HG02798 (cell line): ENCODE data around the gene GNG14.
A peak's percentile ranks its signal among the peaks of the same experiment; 100 is the strongest.
"Not testable (repeated sequence)": the region's sequence is repeated elsewhere in the genome, so short reads cannot be mapped to it uniquely, and the experiment has no call there.

ENCODE experiments used
- ATAC-seq: cut with Tn5 transposase; IDR thresholded peaks from one replicate; pipeline ENCODE4 v1.9.1; 2021; ENCODE audit warnings: mild to moderate bottlenecking; ENCODE audit not compliant: unreplicated experiment, poor library complexity

Gene GNG14

DNA sequence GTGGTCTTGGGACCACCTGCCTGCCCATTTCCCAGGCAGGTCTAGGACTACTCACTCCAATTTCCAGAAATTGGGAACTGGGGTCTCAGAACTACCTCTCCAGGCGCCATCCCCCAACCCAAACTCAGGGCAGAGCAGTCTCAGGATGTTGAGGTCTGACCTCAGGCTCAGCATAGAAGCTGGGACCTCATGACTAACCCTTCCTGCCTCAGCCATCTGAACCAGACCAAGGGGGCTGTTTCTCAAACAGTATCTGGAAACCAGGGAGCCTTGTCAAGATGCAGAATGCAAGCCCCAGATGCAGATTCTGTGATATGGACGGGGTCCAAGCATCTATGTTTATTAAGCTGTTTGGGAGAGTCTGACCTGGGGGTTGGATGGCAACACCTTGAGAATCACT lies 7.3 kb downstream of the GNG14 start:
- ATAC-seq = no peak

- ATAC-seq = no peak
Measured at GRCh38 chr19:12695514-12695913, 7.7 kb downstream of the GNG14 start.

GRCh38 chr19:12695997-12696365 lies 8.2 kb downstream of the GNG14 start:
- ATAC-seq = no peak

DNA sequence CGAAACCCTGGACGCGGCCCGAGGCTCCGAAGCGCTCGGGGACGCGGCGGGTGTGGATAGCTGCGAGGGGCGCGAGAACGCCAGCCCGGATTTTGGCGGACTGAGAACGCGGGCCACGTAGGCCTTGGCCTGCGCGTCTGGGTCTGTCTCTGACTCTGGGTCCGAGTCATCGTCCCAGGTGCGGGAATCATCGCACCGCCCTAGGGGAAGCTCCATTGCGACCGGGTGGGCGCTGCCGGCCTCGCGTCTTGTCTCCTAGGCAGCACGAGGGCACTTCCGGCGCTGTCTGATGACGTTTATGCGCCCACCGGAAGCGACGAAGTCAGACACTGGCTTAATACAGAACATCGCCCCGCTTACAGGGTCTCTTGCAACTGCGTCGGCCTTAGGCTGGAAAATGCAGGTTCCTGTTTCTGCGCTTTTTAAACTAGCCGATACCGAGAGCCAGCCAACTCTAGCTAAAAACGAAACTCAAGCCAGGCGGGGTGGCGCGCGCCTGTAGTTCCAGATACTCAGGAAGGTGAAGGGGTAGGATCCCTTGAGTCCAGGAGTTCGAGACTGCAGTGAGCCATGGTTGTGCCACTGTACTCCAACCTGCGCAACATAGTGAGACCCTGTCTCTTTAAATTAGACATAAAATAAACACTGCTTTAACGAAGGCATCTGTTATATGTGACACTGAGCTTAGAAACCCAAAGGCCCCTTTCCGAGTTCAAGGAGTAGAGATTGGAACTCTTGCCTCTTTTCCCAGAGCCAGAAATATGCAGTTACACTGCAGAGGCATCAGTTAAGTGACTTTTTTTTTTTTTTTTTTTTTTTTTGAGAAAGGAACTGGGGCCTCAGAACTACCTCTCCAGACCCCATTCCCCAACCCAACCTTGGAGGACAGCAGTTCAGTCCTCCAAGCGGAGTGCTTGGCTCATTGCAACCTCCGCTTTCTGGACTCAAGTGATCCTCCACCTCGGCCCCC lies 8.9 kb downstream of the GNG14 start, which contains the start of gene FBXW9:
TSS of gene FBXW9 (minus strand) at position 266 of the 970 bp plus-strand sequence. CDS start at position 216, 50 bp downstream.
- ATAC-seq = peak; percentile 79

- ATAC-seq = not testable (repeated sequence)
Measured at GRCh38 chr19:12697425-12697824, 9.6 kb downstream of the GNG14 start.

DNA sequence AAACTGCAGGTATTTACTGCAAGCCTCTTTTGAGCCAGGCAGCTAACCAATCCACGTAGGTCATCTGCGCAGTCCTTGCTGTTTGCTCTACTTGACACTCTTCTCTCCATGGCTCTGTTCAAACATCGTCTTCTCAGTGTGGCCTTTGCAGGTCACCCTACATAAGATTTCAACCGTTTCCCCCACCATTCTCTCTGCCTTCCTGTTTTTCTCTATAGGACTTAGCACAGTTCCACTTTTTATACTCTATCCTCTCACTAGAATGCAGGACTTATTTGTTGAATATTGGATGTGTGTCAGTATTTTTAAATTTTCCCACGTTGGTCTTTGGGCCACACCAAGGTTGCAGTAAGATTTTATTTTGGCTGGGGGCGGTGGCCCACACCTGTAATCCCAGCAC lies 10.3 kb downstream of the GNG14 start:
- ATAC-seq = no peak

DNA sequence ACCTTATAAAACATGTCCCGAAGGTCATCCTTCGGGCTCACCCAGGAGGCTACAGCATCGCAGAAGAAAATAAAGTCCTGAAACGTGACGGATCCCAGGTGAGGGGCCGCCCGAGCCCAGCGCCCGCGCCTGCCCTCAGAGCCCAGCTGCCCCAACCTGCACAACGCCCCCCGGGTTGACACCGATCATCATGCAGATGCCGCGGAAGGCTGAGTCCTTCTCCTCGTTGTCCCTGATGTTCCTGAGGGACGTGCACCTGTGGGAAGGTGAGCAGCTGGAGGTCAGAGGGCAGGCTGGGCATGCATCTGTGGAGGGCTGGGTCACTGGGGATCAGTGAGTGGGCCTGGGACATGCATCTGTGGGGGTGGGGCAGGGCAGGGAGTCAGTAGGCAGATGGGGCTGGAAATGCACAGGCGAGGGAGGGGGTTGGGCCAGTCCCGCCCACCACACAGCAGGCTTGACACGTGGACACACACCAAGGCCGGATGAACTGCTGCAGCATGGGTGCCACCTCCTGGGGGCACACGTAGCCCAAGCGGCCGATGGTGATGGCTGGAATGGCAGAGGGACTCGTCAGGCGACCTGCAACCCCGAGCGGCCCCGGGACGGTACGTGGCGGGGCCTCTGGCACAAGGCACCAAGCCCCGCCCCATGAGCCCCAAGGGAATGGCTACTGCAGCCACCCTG lies 13.9 kb downstream of the GNG14 start:
- no peak for ATAC-seq

GRCh38 chr19:12703046-12703445 lies 15.2 kb downstream of the GNG14 start:
- ATAC-seq = no peak

DNA sequence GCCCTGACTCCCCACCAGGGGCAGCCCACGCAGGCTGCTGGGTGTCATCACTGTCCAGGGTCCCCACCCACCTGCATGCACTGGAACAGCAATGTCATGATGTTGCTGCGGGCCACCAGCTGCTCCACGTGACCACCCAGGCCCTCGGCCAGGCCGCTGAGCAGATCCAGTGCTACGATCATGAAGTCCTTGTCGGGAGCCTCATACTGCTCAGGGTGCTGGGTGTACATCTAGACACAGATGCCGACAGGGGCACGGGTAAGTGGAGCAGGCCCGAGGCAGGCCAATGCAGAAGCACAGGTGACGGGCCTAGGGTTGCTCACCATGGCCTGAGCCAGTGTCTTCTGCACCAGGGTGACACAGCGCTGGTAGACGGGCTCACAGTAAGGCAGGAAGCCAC lies 17.4 kb downstream of the GNG14 start:
- no peak for ATAC-seq

DNA sequence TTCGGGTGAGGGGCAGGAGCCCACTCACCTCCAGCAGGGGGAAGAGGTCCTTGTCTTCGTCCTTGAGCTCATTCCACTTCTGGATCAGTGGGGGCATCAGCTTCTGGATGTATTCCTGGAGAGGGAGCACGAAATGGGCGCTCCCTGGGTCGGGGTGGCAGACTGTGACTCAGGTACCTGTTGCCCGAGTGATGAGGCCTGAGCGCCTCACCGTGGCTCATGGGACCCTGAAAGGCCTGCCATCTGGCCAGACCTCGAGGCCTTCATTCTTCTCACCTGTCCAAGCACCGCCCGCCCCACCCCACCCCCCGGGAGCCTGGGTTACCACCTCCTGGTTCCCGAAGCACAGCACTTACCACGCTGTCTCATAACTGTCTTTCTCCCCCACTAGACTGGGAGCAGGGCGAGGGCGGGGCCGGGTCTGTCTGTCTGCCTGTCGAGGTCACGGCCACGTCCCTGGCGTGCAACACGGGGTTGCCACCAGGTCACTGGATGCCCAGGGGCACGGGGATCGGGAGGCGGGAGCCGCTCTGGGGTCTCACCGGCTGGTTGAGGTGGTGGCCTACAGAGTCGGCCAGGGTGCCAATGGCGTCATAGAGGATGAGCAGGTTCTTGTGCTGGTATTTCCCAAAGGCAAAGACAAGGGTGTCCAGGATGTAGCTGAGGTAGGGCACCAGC lies 18.0 kb downstream of the GNG14 start:
- ATAC-seq = no peak

- no peak for ATAC-seq
Measured at GRCh38 chr19:12706332-12706718, 18.5 kb downstream of the GNG14 start.

DNA sequence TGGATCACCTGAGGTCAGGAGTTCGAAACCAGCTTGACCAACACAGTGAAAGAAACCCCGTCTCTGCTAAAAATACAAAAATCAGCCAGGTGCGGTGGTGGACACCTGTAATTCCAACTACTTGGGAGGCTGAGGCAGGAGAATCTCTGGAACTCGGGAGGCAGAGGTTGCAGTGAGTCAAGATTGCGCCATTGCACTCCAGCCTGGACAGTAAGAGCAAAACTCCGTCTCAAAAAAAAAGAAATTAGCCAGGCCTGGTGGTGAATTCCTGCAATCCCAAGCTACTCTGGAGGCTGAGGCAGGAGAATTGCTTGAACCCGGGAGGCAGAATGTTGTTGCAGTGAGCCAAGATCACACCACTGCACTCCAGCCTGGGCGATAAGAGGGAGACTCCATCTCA lies 20.8 kb downstream of the GNG14 start:
- no peak for ATAC-seq

GRCh38 chr19:12711187-12711586 lies 23.4 kb downstream of the GNG14 start:
- no peak for ATAC-seq

DNA sequence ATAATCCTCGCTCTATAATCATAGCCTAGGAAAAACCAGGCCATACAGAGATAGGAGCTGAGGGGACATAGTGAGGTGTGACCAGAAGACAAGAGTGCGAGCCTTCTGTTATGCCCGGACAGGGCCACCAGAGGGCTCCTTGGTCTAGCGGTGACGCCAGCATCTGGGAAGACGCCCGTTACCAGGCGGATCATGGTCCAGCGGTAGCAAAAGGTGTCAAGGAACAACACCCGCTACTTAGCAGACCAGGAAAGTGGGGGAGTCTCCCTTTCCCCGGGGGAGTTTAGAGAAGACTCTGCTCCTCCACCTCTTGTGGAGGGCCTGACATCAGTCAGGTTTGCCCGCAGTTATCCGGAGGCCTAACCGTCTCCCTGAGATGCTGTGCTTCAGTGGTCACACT lies 24.3 kb downstream of the GNG14 start:
- ATAC-seq = not testable (repeated sequence)

DNA sequence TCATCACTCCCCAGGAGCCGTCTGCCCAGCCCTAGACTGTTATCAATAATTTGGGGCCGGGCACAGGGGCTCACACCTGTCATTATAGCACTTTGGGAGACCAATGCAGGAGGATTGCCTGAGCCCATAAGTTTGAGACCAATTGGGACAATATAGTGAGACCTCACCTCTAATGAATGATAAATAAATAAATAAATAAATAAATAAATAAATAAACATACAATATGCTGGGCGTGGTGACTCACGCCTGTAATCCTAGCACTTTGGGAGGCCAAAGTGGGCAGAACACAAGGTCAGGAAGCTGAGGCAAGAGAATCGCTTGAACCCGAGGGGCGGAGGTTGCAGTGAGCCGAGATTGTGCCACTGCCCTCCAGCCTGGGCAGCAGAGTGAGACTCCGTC lies 25.5 kb downstream of the GNG14 start:
- not testable (repeated sequence) for ATAC-seq

GRCh38 chr19:12715102-12715501 lies 27.3 kb downstream of the GNG14 start:
- ATAC-seq = no peak

- no peak for ATAC-seq
Measured at GRCh38 chr19:12715929-12716328, 28.1 kb downstream of the GNG14 start.

DNA sequence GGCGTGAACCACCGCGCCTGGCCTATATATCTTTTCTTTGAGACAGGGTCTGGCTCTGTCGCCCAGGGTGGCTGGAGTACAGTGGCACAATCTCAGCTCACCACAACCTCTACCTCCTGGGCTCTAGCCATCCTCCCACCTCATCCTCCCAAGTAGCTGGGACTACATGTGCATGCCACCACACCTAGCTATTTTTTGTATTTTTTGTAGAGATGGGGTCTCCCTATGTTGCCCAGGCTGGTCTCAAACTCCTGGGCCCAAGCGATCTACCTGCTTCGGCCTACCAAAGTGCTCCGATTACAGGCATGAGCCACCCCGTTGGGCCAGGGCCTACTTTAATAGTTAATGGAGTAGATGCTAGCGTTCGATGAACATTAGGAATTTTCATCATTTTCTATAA lies 32.5 kb downstream of the GNG14 start:
- ATAC-seq = no peak

GRCh38 chr19:12720851-12721655 lies 33.3 kb downstream of the GNG14 start:
- ATAC-seq = no peak
